Parathyroid adenoma (tissue), 2 donors: ENCODE measurements around the gene ST8SIA1.

Experiments used
- H2AFZ ChIP-seq: fragments of 300-600 bp; sonication (generic); one replicate; pipeline ENCODE4 v1.7.0; 2017; ENCODE audit warnings: antibody characterized with exemption, mild to moderate bottlenecking
- H3K27ac ChIP-seq: fragments of 300-600 bp; sonication (generic); one replicate; pipeline ENCODE4 v1.7.0; 2017
- H3K27me3 ChIP-seq: fragments of 300-600 bp; sonication (generic); one replicate; pipeline ENCODE4 v1.7.0; 2017; ENCODE audit warnings: low read length; ENCODE audit not compliant: control insufficient read depth, insufficient read depth
- H3K36me3 ChIP-seq: fragments of 300-600 bp; sonication (generic); one replicate; pipeline ENCODE4 v1.7.0; 2017; ENCODE audit warnings: low read length; ENCODE audit not compliant: control insufficient read depth, insufficient read depth
- H3K4me1 ChIP-seq: fragments of 300-600 bp; sonication (generic); one replicate; pipeline ENCODE4 v1.7.0; 2017; ENCODE audit warnings: control low read depth
- H3K4me2 ChIP-seq: fragments of 300-600 bp; sonication (generic); one replicate; pipeline ENCODE4 v1.7.0; 2017; ENCODE audit warnings: low read length
- H3K4me3 ChIP-seq: fragments of 300-600 bp; sonication (generic); one replicate; pipeline ENCODE4 v1.7.0; 2017; ENCODE audit warnings: low read depth, low read length
- H3K79me2 ChIP-seq: fragments of 300-600 bp; sonication (generic); one replicate; pipeline ENCODE4 v1.7.0; 2017; ENCODE audit warnings: control low read depth
- H3K9ac ChIP-seq: fragments of 300-600 bp; sonication (generic); one replicate; pipeline ENCODE4 v1.7.0; 2017; ENCODE audit warnings: mild to moderate bottlenecking
- H3K9me3 ChIP-seq: fragments of 300-600 bp; sonication (generic); one replicate; pipeline ENCODE4 v1.7.0; 2017; ENCODE audit warnings: low read length; ENCODE audit not compliant: control insufficient read depth
- CTCF ChIP-seq: fragments of 300-600 bp; sonication (generic); IDR thresholded peaks from one replicate; pipeline ENCODE4 v1.7.0; 2017; ENCODE audit warnings: antibody characterized with exemption, mild to moderate bottlenecking
- donor health status: primary hyperparathyroidism.

ST8SIA1 gene

GRCh38 chr12:22201101-22201500 lies 133.4 kb downstream of the ST8SIA1 start:
- Histone ChIP-seq H3K4me3 (no peak overlapping the region), H2AFZ (no peak overlapping the region), H3K79me2 (no peaks in the 10 kb centered on the region), H3K4me2 (no peak overlapping the region), H3K36me3 (no peaks in the 10 kb centered on the region), H3K27ac (no peak overlapping the region), H3K9ac (no peak overlapping the region), H3K27me3 (no peaks in the 10 kb centered on the region), H3K4me1 (no peaks in the 10 kb centered on the region), H3K9me3 (no peaks in the 10 kb centered on the region)
- no peak for TF ChIP-seq CTCF

- Histone ChIP-seq H3K36me3 (no peaks in the 10 kb centered on the region), H3K4me1 (no peaks in the 10 kb centered on the region)
- TF ChIP-seq CTCF = no peak
Measured at GRCh38 chr12:22196236-22196635, 138.3 kb downstream of the ST8SIA1 start.

GRCh38 chr12:22190969-22191368 lies 143.5 kb downstream of the ST8SIA1 start:
- Histone ChIP-seq H3K4me1 (no peaks in the 10 kb centered on the region), H3K27me3 (no peaks in the 10 kb centered on the region), H3K36me3 (no peaks in the 10 kb centered on the region), H3K9ac (no peak overlapping the region), H3K9me3 (no peaks in the 10 kb centered on the region), H3K4me2 (no peak overlapping the region), H2AFZ (no peak overlapping the region), H3K4me3 (no peak overlapping the region), H3K27ac (no peak overlapping the region), H3K79me2 (no peaks in the 10 kb centered on the region)
- no peak for TF ChIP-seq CTCF

More at GRCh38 chr12:22196236-22196635, 138.3 kb downstream of the ST8SIA1 start:
- no peak overlapping the region for H3K9ac ChIP-seq
- H3K4me3 ChIP-seq = no peak overlapping the region
- H3K79me2 ChIP-seq = no peaks in the 10 kb centered on the region
- H3K4me2 ChIP-seq = no peak overlapping the region
- no peaks in the 10 kb centered on the region for H3K9me3 ChIP-seq
- H3K27me3 ChIP-seq = no peaks in the 10 kb centered on the region
- no peak overlapping the region for H3K27ac ChIP-seq
- no peak overlapping the region for H2AFZ ChIP-seq

GRCh38 chr12:22188431-22188830 lies 146.1 kb downstream of the ST8SIA1 start:
- no peak overlapping the region for H3K9ac ChIP-seq
- H3K27me3 ChIP-seq = no peaks in the 10 kb centered on the region
- no peak overlapping the region for H3K4me3 ChIP-seq
- H3K9me3 ChIP-seq = no peaks in the 10 kb centered on the region
- no peaks in the 10 kb centered on the region for H3K4me1 ChIP-seq
- H2AFZ ChIP-seq = no peak overlapping the region
- no peak overlapping the region for H3K4me2 ChIP-seq
- H3K79me2 ChIP-seq = no peaks in the 10 kb centered on the region
- no peak for TF ChIP-seq CTCF
- no peaks in the 10 kb centered on the region for H3K36me3 ChIP-seq
- H3K27ac ChIP-seq = no peak overlapping the region

GRCh38 chr12:22180705-22181104 lies 153.8 kb downstream of the ST8SIA1 start:
- Histone ChIP-seq H3K4me3 (no peak overlapping the region), H3K4me1 (no peaks in the 10 kb centered on the region), H3K27me3 (no peaks in the 10 kb centered on the region), H3K27ac (no peak overlapping the region), H3K9me3 (no peaks in the 10 kb centered on the region), H3K79me2 (no peaks in the 10 kb centered on the region), H2AFZ (peak overlapping the region; percentile 30), H3K36me3 (no peaks in the 10 kb centered on the region), H3K9ac (no peak overlapping the region), H3K4me2 (no peak overlapping the region)
- no peak for TF ChIP-seq CTCF
